NCI-H345 (cell line): ENCODE results near the gene PLEKHM3.

ENCODE experiments used
- DNase-seq: peaks from one replicate; lab custom pipeline; 2025; lab: John Stamatoyannopoulos, UW

Gene PLEKHM3

GRCh38 chr2:207883002-207883780 lies 142.1 kb downstream of the PLEKHM3 start:
- no peak for DNase-seq

GRCh38 chr2:207881902-207882301 lies 143.4 kb downstream of the PLEKHM3 start:
- no peak for DNase-seq

GRCh38 chr2:207879536-207879935 lies 145.8 kb downstream of the PLEKHM3 start:
- no peak for DNase-seq

DNA sequence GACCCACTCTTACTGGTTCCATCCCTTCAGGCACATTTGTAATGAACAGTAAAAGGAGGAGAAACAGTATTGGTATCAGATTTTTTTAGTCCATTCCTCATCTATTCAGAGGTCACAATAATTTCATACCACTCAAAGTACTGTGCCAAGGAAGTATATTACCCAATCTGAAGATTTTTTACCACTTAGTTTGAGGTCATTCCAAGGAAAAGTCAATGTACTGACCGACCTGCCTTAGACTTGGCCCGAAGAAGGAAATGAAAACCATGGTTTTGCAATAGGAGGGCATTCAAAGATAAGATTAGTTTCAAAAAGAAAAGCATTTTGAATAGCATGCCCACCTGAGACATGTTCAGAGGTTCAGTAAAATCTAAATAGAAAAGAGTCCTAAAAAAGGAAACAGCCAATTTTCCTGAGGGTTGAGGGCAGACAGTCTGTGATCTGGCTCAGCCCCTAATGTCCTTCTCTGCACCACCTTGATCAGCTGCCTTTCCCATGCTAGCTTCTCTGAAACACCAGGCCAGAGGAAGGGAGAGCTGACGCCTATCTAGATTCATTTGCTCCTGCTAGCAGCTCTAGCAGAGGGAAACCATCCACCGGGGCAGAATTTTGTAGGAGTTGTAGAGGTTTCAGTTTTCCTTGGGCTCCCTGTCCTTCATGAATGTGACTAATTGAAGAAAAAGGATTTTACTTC lies 148.3 kb downstream of the PLEKHM3 start:
- DNase-seq, result no peak

- no peak for DNase-seq
Observed at GRCh38 chr2:207875473-207876212, 149.7 kb downstream of the PLEKHM3 start.

- no peak for DNase-seq
Observed at GRCh38 chr2:207873794-207874193, 151.5 kb downstream of the PLEKHM3 start.

- DNase-seq, result no peak
Observed at GRCh38 chr2:207871911-207872310, 153.4 kb downstream of the PLEKHM3 start.

DNA sequence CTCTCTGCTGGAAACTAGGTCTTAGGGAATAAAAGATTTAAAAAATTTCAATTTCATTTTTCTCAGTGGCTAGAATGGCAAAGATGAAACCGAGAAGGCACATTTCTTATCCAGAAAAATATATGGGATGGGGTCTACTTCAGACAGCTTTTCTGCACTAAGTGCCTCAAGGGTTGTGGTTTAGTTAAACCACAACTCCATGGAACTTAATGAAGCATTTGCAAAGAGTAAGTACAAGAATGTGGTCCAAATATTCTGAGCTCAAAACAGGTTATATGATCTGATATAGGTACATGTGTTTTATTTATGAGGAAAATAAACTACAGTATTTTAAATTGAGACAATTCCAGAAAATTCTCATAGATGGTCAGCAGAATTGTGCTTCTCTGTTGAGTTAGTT lies 153.8 kb downstream of the PLEKHM3 start:
- DNase-seq, result no peak

DNA sequence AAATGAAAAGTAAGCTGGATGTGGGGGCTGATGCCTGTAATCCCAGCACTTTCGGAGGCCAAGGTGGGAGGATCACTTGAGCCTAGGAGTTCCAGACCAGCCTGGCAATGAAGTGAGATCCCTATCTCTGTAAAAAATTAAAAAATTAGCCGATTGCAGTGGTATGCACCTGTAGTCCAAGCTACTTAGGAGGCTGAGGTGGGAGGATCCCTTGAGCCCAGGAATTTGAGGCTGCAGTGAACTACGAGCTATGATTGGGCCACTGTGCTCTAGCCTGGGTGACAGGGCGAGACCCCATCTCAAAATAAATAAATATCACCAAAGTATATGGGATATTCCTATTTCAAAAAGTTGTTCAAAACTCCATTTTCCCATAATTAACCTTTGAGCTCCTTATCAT lies 154.5 kb downstream of the PLEKHM3 start:
- no peak for DNase-seq

DNA sequence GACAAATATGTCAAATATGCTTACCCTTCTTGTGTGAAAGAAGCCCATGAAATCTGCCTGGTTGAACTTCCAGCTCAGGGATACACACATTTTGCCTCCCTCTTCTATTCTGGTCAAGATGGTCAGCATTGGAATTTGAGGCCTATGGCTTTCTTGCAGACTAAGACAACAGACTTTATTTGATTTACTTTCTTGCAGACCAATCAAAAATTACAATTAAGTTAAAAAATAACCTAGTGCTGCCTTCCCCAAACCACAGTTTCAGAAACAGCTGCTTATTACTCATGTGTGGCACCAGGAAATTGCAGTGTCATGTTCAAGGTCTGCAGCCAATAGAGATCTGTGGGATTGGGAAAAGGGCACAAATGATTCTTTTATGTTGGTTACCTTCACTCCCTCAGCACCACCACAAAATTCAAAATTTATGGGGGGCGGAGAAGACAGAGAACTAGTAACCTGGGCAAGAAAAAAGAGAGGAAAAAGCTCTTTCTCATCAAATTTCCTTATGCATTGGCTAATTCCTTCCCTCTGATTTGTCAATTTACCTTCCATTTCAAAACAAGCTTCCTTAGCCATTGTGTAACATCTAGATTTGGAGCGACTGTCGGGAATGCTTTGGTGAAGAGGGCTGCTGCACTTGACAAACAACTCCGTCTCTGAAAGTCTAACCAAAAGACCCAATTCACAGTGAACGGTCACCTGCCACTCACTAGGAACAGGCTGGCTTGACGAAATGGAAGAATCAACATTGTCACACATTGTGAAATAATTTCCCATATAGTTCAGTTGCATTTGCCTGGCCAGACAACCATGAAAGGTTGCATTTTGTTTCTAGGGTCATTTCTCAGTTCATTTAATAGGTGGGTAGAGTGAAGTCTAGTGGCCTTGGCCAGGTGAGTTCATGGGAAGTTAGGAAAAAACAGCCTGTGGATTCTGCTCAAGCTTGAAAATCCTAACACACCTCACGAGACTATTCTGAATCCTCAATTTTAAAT lies 155.2 kb downstream of the PLEKHM3 start:
- no peak for DNase-seq

GRCh38 chr2:207868855-207869596 lies 156.3 kb downstream of the PLEKHM3 start:
- DNase-seq, result no peak

GRCh38 chr2:207867905-207868304 lies 157.4 kb downstream of the PLEKHM3 start:
- DNase-seq, result no peak

GRCh38 chr2:207867056-207867455 lies 158.3 kb downstream of the PLEKHM3 start:
- no peak for DNase-seq

GRCh38 chr2:207865210-207865609 lies 160.1 kb downstream of the PLEKHM3 start:
- DNase-seq, result no peak

DNA sequence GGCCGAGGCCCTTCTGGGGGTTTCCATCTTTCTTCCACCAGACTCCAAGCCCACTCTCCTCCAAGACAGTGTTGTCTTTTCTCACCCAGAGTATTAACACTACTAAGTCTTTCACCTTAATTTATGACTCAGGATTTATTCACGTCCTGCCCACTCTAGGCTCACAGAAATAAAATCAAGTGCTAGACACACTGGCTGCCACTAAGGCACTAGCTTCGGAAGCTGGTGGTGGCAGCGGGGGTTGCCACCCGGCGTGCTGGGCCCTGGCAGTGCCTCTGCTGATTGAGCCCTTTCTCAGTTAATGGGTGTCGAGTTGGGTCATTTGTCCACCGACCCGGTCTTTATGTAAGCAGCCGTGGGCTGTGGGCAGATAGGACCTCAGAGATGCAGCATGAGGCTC lies 162.0 kb downstream of the PLEKHM3 start:
- no peak for DNase-seq

DNA sequence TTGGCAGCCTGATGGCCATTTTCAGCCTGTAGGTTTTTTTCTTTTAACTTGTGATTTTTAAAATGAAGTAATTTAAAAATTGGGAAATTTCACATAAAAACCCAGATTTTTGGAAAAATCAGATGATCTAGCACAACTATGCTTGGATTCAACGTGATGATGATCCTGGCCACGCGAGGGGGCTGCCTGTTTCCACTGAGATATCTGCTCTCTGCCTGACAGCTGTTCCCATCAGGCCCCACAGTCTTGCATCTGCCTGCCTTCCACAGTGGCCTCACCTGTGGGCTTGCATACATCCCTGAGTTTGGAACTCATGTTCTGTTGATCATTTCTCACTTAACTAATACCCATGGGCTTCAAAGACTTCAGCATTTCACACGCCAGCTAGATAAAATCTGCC lies 163.5 kb downstream of the PLEKHM3 start:
- DNase-seq, result no peak

GRCh38 chr2:207860685-207861084 lies 164.6 kb downstream of the PLEKHM3 start:
- DNase-seq, result no peak

GRCh38 chr2:207855591-207855990 lies 169.7 kb downstream of the PLEKHM3 start:
- no peak for DNase-seq

- no peak for DNase-seq
Observed at GRCh38 chr2:207854484-207855440, 170.6 kb downstream of the PLEKHM3 start.

GRCh38 chr2:207852791-207853190 lies 172.5 kb downstream of the PLEKHM3 start:
- no peak for DNase-seq
